ENCODE data around the gene LCMT1.

GRCh38 chr16:25134166-25134700 is 22.7 kb downstream of the LCMT1 start:
- no peak for TF ChIP-seq USF2 (IDR thresholded peaks at IDR 0.05)
- TF ChIP-seq EHMT2 (IDR thresholded peaks at IDR 0.05; ENCODE audit: low read depth) = no peak
